OCI-LY3 (cell line): ENCODE results near the gene HAGH.
"Not testable (repeated sequence)": the region's sequence is repeated elsewhere in the genome, so short reads cannot be mapped to it uniquely, and the experiment has no call there.

Source experiments
- H2AFZ ChIP-seq: fragments of 200-600, 300-600 bp; shearing (Covaris generic); 2 replicates; pipeline ENCODE4 v1.6.0; 2014; ENCODE audit warnings: antibody characterized with exemption, low read depth, low read length
- H3K27ac ChIP-seq: fragments of 200-600, 300-600 bp; sonication (generic); 2 replicates; pipeline ENCODE4 v1.5.1; 2014; ENCODE audit warnings: mild to moderate bottlenecking, low read length, moderate library complexity, mixed read lengths
- H3K27me3 ChIP-seq: fragments of 200-600, 300-600 bp; sonication (generic); 2 replicates; pipeline ENCODE4 v1.6.1; 2014; ENCODE audit warnings: low read depth, low read length, mixed read lengths
- H3K36me3 ChIP-seq: fragments of 200-600, 300-600 bp; sonication (generic); replicated peaks from 2 replicates; pipeline ENCODE3; 2014; ENCODE audit warnings: low read depth, low read length, mixed read lengths
- H3K4me1 ChIP-seq: fragments of 300-600, 200-600 bp; sonication (generic); 2 replicates; pipeline ENCODE4 v1.6.1; 2014; ENCODE audit warnings: low read length, mixed read lengths
- H3K4me2 ChIP-seq: fragments of 200-600, 300-600 bp; sonication (generic); 2 replicates; pipeline ENCODE4 v1.6.1; 2014; ENCODE audit warnings: low read length, mixed read lengths
- H3K4me3 ChIP-seq: fragments of 300-600, 200-600 bp; sonication (generic); 2 replicates; pipeline ENCODE4 v1.5.1; 2014; ENCODE audit warnings: antibody characterized with exemption, mild to moderate bottlenecking, low read length, moderate library complexity
- H3K79me2 ChIP-seq: fragments of 300-600, 200-600 bp; shearing (Covaris generic); 2 replicates; pipeline ENCODE4 v1.6.1; 2014; ENCODE audit warnings: mild to moderate bottlenecking, low read length, mixed read lengths
- H3K9ac ChIP-seq: fragments of 300-600, 200-600 bp; shearing (Covaris generic); 2 replicates; pipeline ENCODE4 v1.6.0; 2014; ENCODE audit warnings: mild to moderate bottlenecking, low read length, moderate library complexity
- H3K9me3 ChIP-seq: fragments of 200-600, 300-600 bp; shearing (Covaris generic); 2 replicates; pipeline ENCODE4 v1.6.1; 2014; ENCODE audit warnings: low read length, mixed read lengths; ENCODE audit not compliant: insufficient read depth
- H4K20me1 ChIP-seq: fragments of 200-600, 300-600 bp; sonication (generic); 2 replicates; pipeline ENCODE4 v1.6.1; 2016; ENCODE audit warnings: low read length, mixed read lengths; ENCODE audit not compliant: insufficient read depth
- EZH2phosphoT487 ChIP-seq: fragments of 200-600 bp; shearing (Covaris generic); IDR thresholded peaks from 2 replicates; pipeline ENCODE4 v1.6.1; 2018; ENCODE audit warnings: antibody characterized with exemption, mixed run types, low read depth
- TF ChIP-seq, protein P1 (sequence below): fragments of 200-600, 300-600 bp; sonication (generic); IDR thresholded peaks from 2 replicates; pipeline ENCODE4 v1.5.1; 2014; ENCODE audit warnings: antibody characterized with exemption, low read length, low read depth

The HAGH gene

DNA sequence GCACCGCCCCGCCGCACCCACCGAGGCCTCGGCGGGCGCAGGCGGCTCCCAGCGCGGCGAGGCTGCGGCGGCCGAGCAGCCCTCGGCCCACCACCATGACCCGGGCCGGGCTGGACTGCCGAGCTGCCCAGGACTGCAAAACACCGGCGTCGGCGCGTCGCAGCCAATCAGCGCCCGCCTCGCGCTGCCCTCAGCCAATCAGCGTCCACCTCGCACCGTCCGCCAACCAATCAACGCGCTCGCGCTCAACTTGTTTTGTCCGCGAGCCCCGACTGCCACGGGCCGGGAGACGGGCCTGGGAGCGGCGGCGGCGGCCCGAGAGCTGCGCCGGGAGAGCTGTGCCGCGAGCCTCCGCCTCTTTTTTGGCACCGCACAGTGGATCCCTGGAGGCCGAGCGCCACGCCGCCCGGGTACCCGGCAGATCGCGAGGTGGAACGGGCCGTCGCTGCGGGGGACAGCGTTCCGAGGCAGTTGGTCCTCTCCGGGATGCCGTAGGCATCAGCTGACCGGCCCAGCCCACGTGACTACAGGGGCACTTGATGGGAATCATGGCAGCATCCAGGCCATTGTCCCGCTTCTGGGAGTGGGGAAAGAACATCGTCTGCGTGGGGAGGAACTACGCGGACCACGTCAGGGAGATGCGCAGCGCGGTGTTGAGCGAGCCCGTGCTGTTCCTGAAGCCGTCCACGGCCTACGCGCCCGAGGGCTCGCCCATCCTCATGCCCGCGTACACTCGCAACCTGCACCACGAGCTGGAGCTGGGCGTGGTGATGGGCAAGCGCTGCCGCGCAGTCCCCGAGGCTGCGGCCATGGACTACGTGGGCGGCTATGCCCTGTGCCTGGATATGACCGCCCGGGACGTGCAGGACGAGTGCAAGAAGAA is at the start of gene HAGH, which contains the start of gene FAHD1:
Gene HAGH (minus strand): TSS at position 135 of the 883 bp plus-strand sequence. CDS start 38 bp downstream, at position 97.
Gene FAHD1 (plus strand): TSS at position 516 of the 883 bp plus-strand sequence. CDS start 33 bp downstream, at position 549.
- Histone ChIP-seq H3K4me1 (peaks cover 20% of the 10 kb centered on the region), H2AFZ (peak within 1 kb of the TSS; percentile 90), H3K36me3 (peaks cover 3% of the 10 kb centered on the region), H3K27ac (peak within 1 kb of the TSS; percentile 49), H3K9me3 (no peaks in the 10 kb centered on the region), H4K20me1 (no peaks in the 10 kb centered on the region), H3K4me2 (peak within 1 kb of the TSS; percentile 96), H3K9ac (peak within 1 kb of the TSS; percentile 81), H3K27me3 (no peaks in the 10 kb centered on the region), H3K79me2 (peaks cover 35% of the 10 kb centered on the region), H3K4me3 (peak within 1 kb of the TSS; percentile 97)
- TF ChIP-seq, protein P1, sequence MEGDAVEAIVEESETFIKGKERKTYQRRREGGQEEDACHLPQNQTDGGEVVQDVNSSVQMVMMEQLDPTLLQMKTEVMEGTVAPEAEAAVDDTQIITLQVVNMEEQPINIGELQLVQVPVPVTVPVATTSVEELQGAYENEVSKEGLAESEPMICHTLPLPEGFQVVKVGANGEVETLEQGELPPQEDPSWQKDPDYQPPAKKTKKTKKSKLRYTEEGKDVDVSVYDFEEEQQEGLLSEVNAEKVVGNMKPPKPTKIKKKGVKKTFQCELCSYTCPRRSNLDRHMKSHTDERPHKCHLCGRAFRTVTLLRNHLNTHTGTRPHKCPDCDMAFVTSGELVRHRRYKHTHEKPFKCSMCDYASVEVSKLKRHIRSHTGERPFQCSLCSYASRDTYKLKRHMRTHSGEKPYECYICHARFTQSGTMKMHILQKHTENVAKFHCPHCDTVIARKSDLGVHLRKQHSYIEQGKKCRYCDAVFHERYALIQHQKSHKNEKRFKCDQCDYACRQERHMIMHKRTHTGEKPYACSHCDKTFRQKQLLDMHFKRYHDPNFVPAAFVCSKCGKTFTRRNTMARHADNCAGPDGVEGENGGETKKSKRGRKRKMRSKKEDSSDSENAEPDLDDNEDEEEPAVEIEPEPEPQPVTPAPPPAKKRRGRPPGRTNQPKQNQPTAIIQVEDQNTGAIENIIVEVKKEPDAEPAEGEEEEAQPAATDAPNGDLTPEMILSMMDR, result no peak
- no peak for TF ChIP-seq EZH2phosphoT487

DNA sequence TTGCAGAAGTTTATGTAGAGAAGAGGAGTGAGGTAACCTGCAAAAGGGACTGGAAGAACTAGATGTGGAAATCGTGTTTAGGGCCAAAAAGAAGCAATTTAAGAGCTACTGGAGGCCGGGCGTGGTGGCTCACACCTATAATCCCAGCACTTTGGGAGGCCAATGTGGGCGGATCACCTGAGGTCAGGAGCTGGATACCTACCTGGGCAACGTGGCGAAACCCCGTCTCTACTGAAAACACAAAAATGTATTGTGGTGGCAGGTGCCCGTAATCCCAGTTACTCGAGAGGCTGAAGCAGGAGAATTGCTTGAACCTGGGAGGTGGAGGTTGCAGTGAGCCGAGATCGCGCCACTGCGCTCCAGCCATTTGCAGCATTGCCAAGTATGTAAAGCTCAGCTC is 49.4 kb upstream of the HAGH start:
- H3K27me3 ChIP-seq, H2AFZ ChIP-seq, H3K27ac ChIP-seq, H3K4me3 ChIP-seq, H4K20me1 ChIP-seq, H3K9ac ChIP-seq, H3K4me1 ChIP-seq, H3K9me3 ChIP-seq, H3K79me2 ChIP-seq, H3K36me3 ChIP-seq: not testable (repeated sequence)
- peak overlapping the region; percentile 27 for H3K4me2 ChIP-seq

DNA sequence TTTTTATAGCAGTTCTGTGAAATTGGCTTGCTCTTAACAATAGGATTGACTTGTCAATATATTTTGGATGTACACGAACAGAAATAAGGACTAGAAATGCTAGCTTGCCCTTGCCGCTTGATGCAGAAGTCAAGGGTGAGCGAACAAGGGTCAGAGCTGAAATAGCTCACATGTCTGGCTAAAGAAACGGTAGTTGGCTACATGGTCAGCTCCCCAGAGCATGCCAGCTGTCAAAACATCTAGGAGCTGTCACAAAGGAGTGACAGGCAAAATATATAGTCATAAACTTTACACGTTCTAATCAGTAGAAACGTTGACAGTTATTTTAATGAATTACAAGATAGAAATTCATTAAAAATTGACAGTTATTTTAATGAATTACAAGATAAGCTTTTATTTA is 48.2 kb upstream of the HAGH start:
- Histone ChIP-seq H4K20me1 (no peaks in the 10 kb centered on the region), H3K4me2 (no peak overlapping the region), H3K27ac (no peak overlapping the region), H3K36me3 (no peaks in the 10 kb centered on the region), H3K4me1 (peaks cover 4% of the 10 kb centered on the region; the same call in 1 of the 2 replicates), H3K4me3 (no peak overlapping the region), H3K27me3 (peaks cover 8% of the 10 kb centered on the region), H3K9ac (no peak overlapping the region), H2AFZ (no peak overlapping the region), H3K79me2 (no peaks in the 10 kb centered on the region), H3K9me3 (no peaks in the 10 kb centered on the region)
- TF ChIP-seq EZH2phosphoT487, result no peak
- TF ChIP-seq, protein P1, result no peak

DNA sequence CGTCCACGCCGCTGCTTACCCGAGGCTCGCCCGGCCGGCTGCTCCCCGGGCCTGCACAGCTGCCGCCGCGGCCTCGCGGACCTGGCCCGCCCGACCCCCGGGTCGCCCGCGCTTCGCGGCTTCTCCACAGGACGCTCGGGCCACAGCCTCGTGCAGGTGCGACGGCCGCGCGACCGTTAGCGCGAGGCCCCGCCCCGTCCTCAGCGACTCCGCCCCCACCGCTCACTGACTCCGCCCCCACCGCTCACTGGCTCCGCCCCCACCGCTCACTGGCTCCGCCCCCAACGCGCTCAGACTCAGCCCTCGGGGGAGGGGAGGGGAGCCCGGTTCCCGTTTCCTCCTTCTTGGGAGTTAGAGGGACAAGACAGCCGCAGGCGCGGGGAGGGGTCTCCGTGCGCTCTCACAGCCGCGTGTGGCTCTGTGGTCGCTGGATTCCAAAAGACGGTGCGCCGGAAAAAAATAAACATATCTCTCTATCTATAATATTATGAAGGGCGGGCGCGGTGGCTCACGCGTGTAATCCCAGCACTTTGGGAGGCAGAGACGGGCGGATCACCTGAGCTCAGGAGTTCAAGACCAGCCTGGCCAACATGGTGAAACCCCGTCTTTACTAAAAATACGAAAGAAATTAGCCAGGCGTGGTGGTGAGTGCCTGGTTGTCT is 45.5 kb upstream of the HAGH start, which contains the start of gene MEIOB:
Gene MEIOB (minus strand): TSS at position 191 of the 662 bp plus-strand sequence. CDS start 3,989 bp downstream, outside the sequence.
- Histone ChIP-seq H4K20me1 (no peaks in the 10 kb centered on the region), H3K4me1 (peaks cover 4% of the 10 kb centered on the region; the same call in 1 of the 2 replicates), H3K4me2 (no peak within 1 kb of the TSS), H3K9ac (no peak within 1 kb of the TSS), H3K27ac (no peak within 1 kb of the TSS), H3K4me3 (no peak within 1 kb of the TSS), H3K9me3 (no peaks in the 10 kb centered on the region), H3K27me3 (no peaks in the 10 kb centered on the region), H3K79me2 (no peaks in the 10 kb centered on the region), H2AFZ (no peak within 1 kb of the TSS), H3K36me3 (no peaks in the 10 kb centered on the region)
- no peak for TF ChIP-seq EZH2phosphoT487
